GM12878 (cell line): ENCODE measurements around the gene SMPX. TPM values are rescaled to one million over a fixed set of nuclear protein-coding genes. Genes with fewer than 3 reads are reported as not detected.

Experiments used
- ATAC-seq: fragments of 200-7000 bp; cut with Tn5 transposase; 3 replicates; pipeline ENCODE4 v1.9.1; 2020; ENCODE audit warnings: mild to moderate bottlenecking, moderate library complexity
- BruUV-seq: library from RNA; stranded (reverse); fragments of 400-500 nt; replicated peaks from 2 replicates; lab custom pipeline; 2021; lab: Mats Ljungman, UMichigan
- CTCF ChIA-PET: fragments of 300-600 bp; sonication (Branson Sonifier 250); formaldehyde crosslinking; extraction: SDS; loops from one replicate; lab custom pipeline; 2021; ENCODE audit warnings: inconsistent platforms; lab: Yijun Ruan, JAX
- POLR2A ChIA-PET: fragments of 350-600 bp; formaldehyde crosslinking; extraction: SDS; loops from one replicate; lab custom pipeline; 2021; ENCODE audit warnings: inconsistent platforms; lab: Charles Lee
- RAD21 ChIA-PET: fragments of 300-600 bp; sonication (Branson Sonifier 250); formaldehyde crosslinking; loops from one replicate; lab custom pipeline; 2023; ENCODE audit warnings: antibody characterized with exemption; ENCODE audit not compliant: unreplicated experiment; lab: Charles Lee
- SMC1A ChIA-PET: fragments of 300-600 bp; sonication (Branson Sonifier 250); formaldehyde crosslinking; loops from one replicate; lab custom pipeline; 2023; ENCODE audit not compliant: unreplicated experiment, uncharacterized antibody; lab: Charles Lee
- DNase-seq: peaks from one replicate; pipeline ENCODE4 v3.0.0-alpha.2; 2011; ENCODE audit warnings: low read depth, low spot score
- FAIRE-seq: peaks from 3 replicates; lab custom pipeline; 2011; peaks lifted over from hg19 to GRCh38; lab: Jason Lieb, UNC
- H2AFZ ChIP-seq: 2 replicates; pipeline ENCODE4 v1.6.0; 2011; ENCODE audit warnings: low read depth, low read length, control low read depth; ENCODE audit not compliant: control insufficient read depth
- H3K27ac ChIP-seq: 2 replicates; pipeline ENCODE4 v1.5.1; 2011; ENCODE audit warnings: control low read depth; ENCODE audit not compliant: control insufficient read depth, insufficient read depth
- H3K27me3 ChIP-seq, 2 experiments: replicated peaks in 1 of 2; 2 replicates each; pipeline versions ENCODE4 v1.6.0 to v1.6.1; 2011; ENCODE audit warnings: low read length in 1 of 2; ENCODE audit not compliant: control insufficient read depth in 2 of 2, insufficient read depth in 2 of 2
- H3K36me3 ChIP-seq, 2 experiments: 2 replicates each; pipeline ENCODE4 v1.5.1; 2011; ENCODE audit warnings: low read length in 1 of 2; ENCODE audit not compliant: control insufficient read depth in 2 of 2, insufficient read depth in 2 of 2
- H3K4me1 ChIP-seq: 2 replicates; pipeline ENCODE4 v1.6.1; 2011; ENCODE audit warnings: mild to moderate bottlenecking, low read length, moderate library complexity, mixed read lengths; ENCODE audit not compliant: control insufficient read depth, insufficient read depth
- H3K4me2 ChIP-seq: 2 replicates; pipeline ENCODE4 v1.6.0; 2011; ENCODE audit warnings: control low read depth; ENCODE audit not compliant: control insufficient read depth, insufficient read depth
- H3K4me3 ChIP-seq: fragments of 200-600 bp; sonication (generic); 2 replicates; pipeline ENCODE4 v1.5.1; 2016
- H3K79me2 ChIP-seq: 2 replicates; pipeline ENCODE4 v1.6.0; 2011; ENCODE audit warnings: low read length; ENCODE audit not compliant: control insufficient read depth, insufficient read depth
- H3K9ac ChIP-seq: 2 replicates; pipeline ENCODE4 v1.8.0; 2011; ENCODE audit warnings: low read length, control low read depth, mixed read lengths; ENCODE audit not compliant: control insufficient read depth, insufficient read depth
- H3K9me3 ChIP-seq: replicated peaks from 3 replicates; pipeline ENCODE4 v1.5.1; 2011; ENCODE audit warnings: mild to moderate bottlenecking, low read length; ENCODE audit not compliant: control insufficient read depth, insufficient read depth
- H4K20me1 ChIP-seq: 2 replicates; pipeline ENCODE4 v1.6.0; 2011; ENCODE audit not compliant: control insufficient read depth, insufficient read depth
- MXI1 ChIP-seq: fragments of 150-350 bp; IDR thresholded peaks from 2 replicates; pipeline ENCODE4 v1.6.1; 2011; ENCODE audit warnings: low read depth, mild to moderate bottlenecking, inconsistent platforms, low read length, improper control_type of control experiment
- MYB ChIP-seq: fragments of 150-350 bp; IDR thresholded peaks from 2 replicates; pipeline ENCODE4 v1.6.1; 2014; ENCODE audit warnings: mild to moderate bottlenecking, low read depth, low read length, borderline replicate concordance
- NFIC ChIP-seq: IDR thresholded peaks from 2 replicates; pipeline ENCODE4 v1.6.1; 2012; ENCODE audit warnings: low read depth, mild to moderate bottlenecking, inconsistent platforms, low read length, moderate library complexity
- NKRF ChIP-seq: fragments of 450-650 bp; conservative IDR thresholded peaks from 2 replicates; pipeline ENCODE4 v1.6.1; 2017; ENCODE audit warnings: mild to moderate bottlenecking, moderate library complexity
- TAF1 ChIP-seq: IDR thresholded peaks from 2 replicates; pipeline ENCODE4 v1.6.1; 2011; ENCODE audit warnings: mild to moderate bottlenecking, low read depth, low read length, borderline replicate concordance
- YBX1 ChIP-seq: fragments of 450-650 bp; IDR thresholded peaks from 2 replicates; pipeline ENCODE4 v1.6.1; 2016; ENCODE audit warnings: antibody characterized with exemption
- ZNF24 ChIP-seq: fragments of 450-650 bp; IDR thresholded peaks from 2 replicates; pipeline ENCODE4 v1.6.1; 2017; ENCODE audit warnings: antibody characterized with exemption, mild to moderate bottlenecking
- WGBS: methylation state at CpG from one replicate; pipeline ENCODE4 v1.1.6; 2016; ENCODE audit warnings: low lambda C conversion rate; ENCODE audit not compliant: insufficient replicate concordance, insufficient coverage; ENCODE audit errors: missing lambda C conversion rate; 5-methylcytosine and 5-hydroxymethylcytosine counted together
- in situ Hi-C: fragments of 300-500 bp; cut with MboI; formaldehyde crosslinking; loops from 9 replicates; pipeline ENCODE4 v1.14.3; 2018; ENCODE audit warnings: mixed read lengths
- intact Hi-C: fragments of 100-400 bp; cut with micrococcal nuclease; formaldehyde crosslinking; loops from one replicate; pipeline ENCODE4 v1.14.2; 2022; ENCODE audit not compliant: unreplicated experiment
- polyA plus RNA-seq, 11 experiments: library from polyadenylated mRNA; depleted of rRNA in 4 of 11; unstranded in 6 of 11; stranded (reverse) in 5 of 11; fragments of >200 nt; fragmentation: Nextera tagmentation in 4 of 11; fragmentation: Illumina TruSeq in 1 of 11; extraction: Ambion mirVana in 4 of 11; extraction: Trizol in 1 of 11; gene quantifications; 1 replicate in 1 of 11; 2 replicates in 10 of 11; pipeline versions ENCODE4 v1.2.1 to v1.2.3, GENCODE V29; 2011 to 2016; ENCODE audit warnings: inconsistent platforms in 2 of 11, missing spikeins in 2 of 11, low read depth in 1 of 11
- total RNA-seq, 4 experiments: library from RNA; depleted of rRNA in 3 of 4; stranded (reverse); fragments of >200 nt in 3 of 4; fragmentation: Illumina TruSeq in 1 of 4; extraction: Trizol in 1 of 4; gene quantifications; 2 replicates each; pipeline versions ENCODE4 v1.2.1 to v1.2.3, GENCODE V29; 2013 to 2021

Gene SMPX
- total and polyA plus RNA-seq, 10 of the 15 experiments (the other 5 are each of a cell fraction or from before 2014, with no cell fraction given) = 0.08 to 0.09 TPM; not detected in 8

GRCh38 chrX:21781525-21781924 lies 23.6 kb upstream of the SMPX start:
- Histone ChIP-seq H3K79me2 (no peaks in the 10 kb centered on the region), H3K4me1 (no peaks in the 10 kb centered on the region), H3K4me2 (no peak overlapping the region), H3K27ac (no peak overlapping the region), H3K36me3 (no peaks in the 10 kb centered on the region), H3K27me3 (no peaks in the 10 kb centered on the region), H3K4me3 (no peak overlapping the region), H2AFZ (no peak overlapping the region), H3K9me3 (no peaks in the 10 kb centered on the region), H3K9ac (no peak overlapping the region), H4K20me1 (no peaks in the 10 kb centered on the region)
- no peak for DNase-seq
- ChIA-PET POLR2A (interaction anchor here (0.7 kb wide), 1 partner anchor 1353 kb away, joined by 3 read pairs; no protein-coding TSS in a partner anchor), SMC1A (no interaction called here), RAD21 (no interaction called here), CTCF (interaction anchor here (1.6 kb wide), 1 partner anchor 10 kb away, joined by 5 read pairs; no protein-coding TSS in a partner anchor)
- in situ Hi-C loops = no loop called here
- WGBS = 70% methylated on average over 1 of the region's 1 CpG
- no peak for TF ChIP-seq MXI1
- no peak for TF ChIP-seq NKRF
- peak; percentile 47 for FAIRE-seq
- intact Hi-C loops = no loop called here
- no TSS peak for BruUV-seq
- ATAC-seq = peak; percentile 67

- no peak overlapping the region for H2AFZ ChIP-seq
- no peak for FAIRE-seq
- no peak for TF ChIP-seq MYB
- no peak for TF ChIP-seq NFIC
- TF ChIP-seq ZNF24 = no peak
- TF ChIP-seq YBX1 = no peak
- no peak for TF ChIP-seq TAF1
These were observed 21.2 kb upstream of the SMPX start for GRCh38 chrX:21779095-21779494.

More at GRCh38 chrX:21779095-21779494, 21.2 kb upstream of the SMPX start:
- BruUV-seq = no TSS peak
- no peaks in the 10 kb centered on the region for H4K20me1 ChIP-seq
- no peaks in the 10 kb centered on the region for H3K4me1 ChIP-seq
- intact Hi-C loops (no loop called here), in situ Hi-C loops (no loop called here)
- ChIA-PET POLR2A (no interaction called here), CTCF (no interaction called here), RAD21 (no interaction called here), SMC1A (no interaction called here)
- H3K4me2 ChIP-seq = no peak overlapping the region
- no peak overlapping the region for H3K4me3 ChIP-seq
- DNase-seq (no peak), ATAC-seq (peak; percentile 24)
- no peaks in the 10 kb centered on the region for H3K9me3 ChIP-seq
- H3K27me3 ChIP-seq = no peaks in the 10 kb centered on the region
- no peak overlapping the region for H3K9ac ChIP-seq
- H3K36me3 ChIP-seq = no peaks in the 10 kb centered on the region
- H3K79me2 ChIP-seq = no peaks in the 10 kb centered on the region
- WGBS = 21% methylated on average over 3 of the region's 3 CpGs
- H3K27ac ChIP-seq = no peak overlapping the region
